Mammary epithelial cell (primary cell): ENCODE results near the gene DHRS2.

Experiments used
- EZH2 ChIP-seq: IDR thresholded peaks from 2 replicates; pipeline ENCODE4 v1.6.1; 2012; ENCODE audit warnings: low read length, inconsistent platforms, borderline replicate concordance
- TF ChIP-seq, protein P1 (sequence below), 2 donors: IDR thresholded peaks in 1 of 2; conservative IDR thresholded peaks in 1 of 2; 2 replicates each; pipeline ENCODE4 v1.5.1; 2011 to 2012; ENCODE audit warnings: inconsistent platforms in 2 of 2, low read length in 2 of 2, mild to moderate bottlenecking in 2 of 2, control low read depth in 1 of 2, low read depth in 1 of 2; ENCODE audit not compliant: insufficient read depth in 1 of 2; ENCODE audit errors: extremely low read depth in 1 of 2

DNA sequence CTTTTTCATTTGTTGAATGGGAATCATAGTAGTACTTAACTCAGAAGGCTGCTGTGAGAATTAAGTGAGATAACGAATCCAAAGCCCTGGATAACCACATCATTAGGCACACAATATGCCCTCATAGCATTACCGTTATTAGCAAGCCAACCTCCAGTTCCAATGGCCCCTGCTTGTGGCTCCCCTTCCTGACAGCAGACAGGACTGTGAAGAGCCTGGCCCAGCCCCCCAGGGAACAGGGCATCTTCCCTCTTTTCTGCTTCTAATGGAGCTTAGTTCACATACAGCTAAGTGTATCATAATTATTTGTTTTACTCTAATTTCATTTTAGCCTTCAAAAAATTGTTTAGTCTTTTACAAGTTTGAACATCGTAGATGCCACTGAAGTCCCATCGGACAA, 39.7 kb downstream of the DHRS2 start:
- TF ChIP-seq, protein P1, sequence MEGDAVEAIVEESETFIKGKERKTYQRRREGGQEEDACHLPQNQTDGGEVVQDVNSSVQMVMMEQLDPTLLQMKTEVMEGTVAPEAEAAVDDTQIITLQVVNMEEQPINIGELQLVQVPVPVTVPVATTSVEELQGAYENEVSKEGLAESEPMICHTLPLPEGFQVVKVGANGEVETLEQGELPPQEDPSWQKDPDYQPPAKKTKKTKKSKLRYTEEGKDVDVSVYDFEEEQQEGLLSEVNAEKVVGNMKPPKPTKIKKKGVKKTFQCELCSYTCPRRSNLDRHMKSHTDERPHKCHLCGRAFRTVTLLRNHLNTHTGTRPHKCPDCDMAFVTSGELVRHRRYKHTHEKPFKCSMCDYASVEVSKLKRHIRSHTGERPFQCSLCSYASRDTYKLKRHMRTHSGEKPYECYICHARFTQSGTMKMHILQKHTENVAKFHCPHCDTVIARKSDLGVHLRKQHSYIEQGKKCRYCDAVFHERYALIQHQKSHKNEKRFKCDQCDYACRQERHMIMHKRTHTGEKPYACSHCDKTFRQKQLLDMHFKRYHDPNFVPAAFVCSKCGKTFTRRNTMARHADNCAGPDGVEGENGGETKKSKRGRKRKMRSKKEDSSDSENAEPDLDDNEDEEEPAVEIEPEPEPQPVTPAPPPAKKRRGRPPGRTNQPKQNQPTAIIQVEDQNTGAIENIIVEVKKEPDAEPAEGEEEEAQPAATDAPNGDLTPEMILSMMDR (conservative IDR thresholded peaks at IDR 0.05 in 1 of 2, IDR thresholded peaks at IDR 0.05 in 1 of 2; ENCODE audit: extremely low read depth in 1 of 2, insufficient read depth in 1 of 2, low read depth in 1 of 2, low read length in 2 of 2): no peak
- TF ChIP-seq EZH2: no peak
